GM19324 (cell line): ENCODE data around the gene LRRC28.

Experiments
- ATAC-seq: cut with Tn5 transposase; IDR thresholded peaks from one replicate; pipeline ENCODE4 v1.9.1; 2021; ENCODE audit warnings: mild to moderate bottlenecking, moderate library complexity; ENCODE audit not compliant: unreplicated experiment, low FRiP score

LRRC28 gene

GRCh38 chr15:99412082-99412481 is 160.8 kb downstream of the LRRC28 start:
- ATAC-seq: no peak

DNA sequence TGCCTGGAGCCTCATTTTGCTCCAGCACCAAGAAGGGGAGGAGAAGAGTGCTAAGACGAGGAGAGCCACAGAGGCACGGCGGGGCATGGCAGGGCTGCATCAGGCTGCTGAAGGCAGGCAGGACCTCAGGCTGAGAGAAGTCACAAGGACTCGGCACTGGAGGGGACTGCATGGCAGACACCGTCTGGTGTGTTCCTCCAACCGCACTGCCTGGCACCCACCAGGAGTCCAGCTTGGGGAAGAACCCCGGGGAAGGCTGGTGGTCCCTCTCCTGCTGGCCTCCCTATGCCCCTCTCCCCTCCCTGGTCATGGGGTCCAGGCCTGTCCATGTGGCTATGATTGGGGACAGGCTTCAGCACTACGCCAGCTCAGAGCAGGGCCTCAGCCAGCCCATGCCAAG is 161.3 kb downstream of the LRRC28 start:
- no peak for ATAC-seq

DNA sequence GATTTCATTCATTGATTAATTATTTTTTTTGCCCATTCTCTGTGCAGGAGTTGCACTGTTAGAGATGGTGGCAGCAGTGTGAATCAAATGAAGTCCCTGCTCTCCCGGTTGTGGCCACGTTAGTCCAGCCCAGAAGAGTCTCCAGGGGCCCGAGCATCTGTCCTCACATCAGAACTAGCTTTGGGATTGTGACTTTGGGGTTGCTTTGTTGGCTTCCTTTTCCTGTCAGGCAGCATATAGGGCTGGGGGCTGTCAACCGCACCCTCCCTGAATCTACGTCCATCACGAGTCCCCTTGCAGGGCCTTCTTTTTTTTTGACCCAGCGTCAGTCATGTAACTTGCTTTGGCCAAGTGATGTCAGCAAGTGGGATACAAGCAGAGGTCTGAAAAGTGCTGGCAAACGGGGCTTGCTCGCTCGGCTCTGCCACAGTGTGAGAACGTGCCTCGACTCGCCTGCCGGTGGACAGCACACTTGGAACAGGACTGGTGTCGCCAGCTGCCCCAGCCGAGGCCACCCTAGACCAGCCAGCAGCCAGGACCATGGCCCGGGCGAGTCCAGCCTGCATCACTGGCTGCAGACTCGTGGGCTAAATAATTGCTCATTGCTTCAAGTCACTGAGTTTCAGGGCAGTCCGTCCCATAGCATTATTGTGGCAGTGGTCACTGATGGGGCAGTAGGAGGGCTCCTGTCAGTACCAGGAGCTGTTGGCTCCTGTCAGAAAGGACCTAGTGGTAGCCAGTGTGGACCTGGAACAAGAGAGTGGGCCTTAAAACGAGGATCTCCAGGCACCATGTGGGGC is 162.9 kb downstream of the LRRC28 start:
- no peak for ATAC-seq

DNA sequence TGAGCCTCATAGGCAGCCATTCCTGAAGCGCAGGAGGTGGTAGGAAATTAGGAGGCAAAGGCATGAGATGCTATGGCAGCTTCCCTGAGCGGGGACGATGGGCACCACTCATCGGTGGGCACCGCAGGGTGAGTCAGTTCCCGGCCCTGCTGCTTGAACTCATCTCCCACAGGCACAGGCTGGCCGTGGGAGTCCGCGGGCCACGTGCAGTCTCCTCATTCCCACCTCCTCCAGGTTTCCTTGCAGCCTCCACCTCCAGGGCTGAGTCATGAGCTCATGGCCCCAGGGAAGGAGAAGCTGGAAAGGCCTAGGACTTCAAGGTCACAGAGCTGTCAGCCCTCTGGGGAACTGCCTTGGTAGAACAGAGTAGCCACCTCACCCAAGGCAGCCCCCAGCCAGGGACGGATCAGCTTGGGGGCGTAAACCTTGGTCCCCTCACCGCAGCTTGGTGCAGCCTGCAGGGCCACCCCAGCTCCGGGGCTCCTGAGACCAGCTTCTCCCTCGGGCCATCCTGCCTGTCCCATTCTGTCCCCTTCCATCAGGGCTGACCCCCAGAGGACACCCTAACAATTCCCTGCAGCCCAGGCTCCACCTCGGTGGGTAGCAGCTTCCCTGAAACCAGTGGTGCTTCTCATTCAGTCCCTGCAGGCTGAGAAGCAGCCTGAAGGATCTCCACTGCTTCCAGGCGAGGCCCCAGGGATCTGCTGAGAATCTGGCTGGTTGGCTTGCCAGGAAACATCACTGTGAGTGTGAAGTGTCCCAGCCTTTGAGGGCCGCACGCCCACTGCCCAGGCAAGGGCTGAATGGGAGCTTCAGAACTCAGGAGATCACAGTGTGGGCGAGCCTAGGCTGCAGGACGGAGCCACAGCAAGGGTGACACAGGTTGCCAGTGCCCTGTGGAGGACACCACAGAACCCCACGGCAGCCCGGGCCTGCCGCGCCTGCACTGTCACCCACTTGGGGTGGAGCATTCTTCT is 163.8 kb downstream of the LRRC28 start:
- no peak for ATAC-seq

GRCh38 chr15:99416191-99417188 is 165.2 kb downstream of the LRRC28 start:
- ATAC-seq: no peak

GRCh38 chr15:99421172-99421656 is 169.9 kb downstream of the LRRC28 start:
- no peak for ATAC-seq

GRCh38 chr15:99421758-99422157 is 170.5 kb downstream of the LRRC28 start:
- no peak for ATAC-seq

DNA sequence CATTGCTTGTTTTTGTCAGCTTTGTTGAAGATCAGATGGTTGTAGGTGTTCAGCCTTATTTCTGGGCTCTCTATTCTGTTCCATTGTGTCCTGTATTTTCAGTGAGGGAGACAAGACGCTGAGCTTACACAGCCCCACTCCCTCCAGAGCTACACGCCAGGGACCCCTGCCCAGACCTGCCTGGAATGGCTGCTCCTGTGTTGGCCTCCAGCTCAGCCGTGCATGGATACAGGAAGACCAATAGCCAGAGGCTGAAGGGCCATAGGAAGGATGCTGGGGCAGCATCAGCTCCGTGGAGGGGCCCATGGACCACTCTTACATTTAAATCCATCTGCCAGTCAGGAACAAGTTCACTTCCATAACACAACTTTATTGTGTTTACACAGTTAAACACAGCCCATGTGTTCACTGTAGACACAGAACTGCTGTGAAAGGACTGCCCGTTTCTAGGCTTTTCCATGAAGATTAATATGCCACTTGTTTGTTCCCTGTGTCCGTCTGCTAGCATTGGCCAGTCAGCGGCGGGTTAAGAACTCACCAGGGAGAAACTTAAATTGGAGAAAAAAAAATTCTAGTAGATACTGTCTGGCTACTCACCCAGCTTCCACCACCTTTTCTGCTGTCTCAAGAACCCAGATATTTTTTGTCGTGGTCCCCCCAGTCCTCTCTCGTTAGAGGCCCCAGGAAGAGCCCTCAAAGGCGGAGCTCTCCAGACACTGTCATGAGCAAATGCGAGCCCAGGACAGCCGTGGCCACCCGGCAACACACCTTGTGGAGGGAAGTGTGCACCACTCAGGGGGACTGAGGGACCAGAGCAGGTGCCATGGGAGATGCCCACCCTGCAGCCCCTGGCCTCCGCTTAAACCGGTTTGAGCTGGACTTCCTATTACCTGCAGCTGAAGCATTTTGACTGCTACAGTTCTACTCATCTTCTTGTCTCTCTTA is 172.2 kb downstream of the LRRC28 start:
- no peak for ATAC-seq

- no peak for ATAC-seq
Observed at GRCh38 chr15:99424131-99424571, 172.9 kb downstream of the LRRC28 start.

DNA sequence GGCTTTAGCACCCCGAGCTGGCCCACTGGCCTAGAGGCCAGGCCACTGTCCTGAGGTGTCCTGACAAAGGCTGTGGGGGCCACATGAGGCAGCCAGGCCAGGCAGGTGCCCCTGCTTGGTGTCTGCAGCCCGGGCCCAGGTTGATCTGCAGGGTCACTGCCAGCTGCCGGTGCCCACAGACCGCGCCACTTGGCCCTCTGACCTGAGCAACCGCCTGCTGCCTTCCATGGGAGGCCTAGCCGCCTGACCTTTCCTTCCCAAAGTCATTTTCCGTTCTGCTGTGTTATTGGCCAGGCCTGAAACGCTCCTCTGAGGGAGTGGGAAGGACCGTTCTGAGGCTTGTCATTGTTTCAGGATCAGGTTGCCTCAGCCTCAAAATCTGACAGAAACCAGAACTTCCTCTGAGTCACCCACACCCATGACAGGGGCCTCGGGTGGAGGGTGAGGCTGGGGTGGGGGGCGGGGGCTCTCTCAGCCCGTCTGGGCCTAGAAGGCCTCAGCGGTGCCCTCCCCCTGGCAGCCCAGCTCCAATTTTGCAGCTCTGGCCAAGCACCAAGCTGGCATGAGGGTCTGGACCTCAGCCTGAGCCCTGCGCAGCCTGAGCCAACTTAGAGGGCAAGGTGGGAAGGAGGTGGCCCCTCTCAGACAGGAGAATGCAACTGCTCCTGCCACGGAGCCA is 173.8 kb downstream of the LRRC28 start:
- no peak for ATAC-seq

DNA sequence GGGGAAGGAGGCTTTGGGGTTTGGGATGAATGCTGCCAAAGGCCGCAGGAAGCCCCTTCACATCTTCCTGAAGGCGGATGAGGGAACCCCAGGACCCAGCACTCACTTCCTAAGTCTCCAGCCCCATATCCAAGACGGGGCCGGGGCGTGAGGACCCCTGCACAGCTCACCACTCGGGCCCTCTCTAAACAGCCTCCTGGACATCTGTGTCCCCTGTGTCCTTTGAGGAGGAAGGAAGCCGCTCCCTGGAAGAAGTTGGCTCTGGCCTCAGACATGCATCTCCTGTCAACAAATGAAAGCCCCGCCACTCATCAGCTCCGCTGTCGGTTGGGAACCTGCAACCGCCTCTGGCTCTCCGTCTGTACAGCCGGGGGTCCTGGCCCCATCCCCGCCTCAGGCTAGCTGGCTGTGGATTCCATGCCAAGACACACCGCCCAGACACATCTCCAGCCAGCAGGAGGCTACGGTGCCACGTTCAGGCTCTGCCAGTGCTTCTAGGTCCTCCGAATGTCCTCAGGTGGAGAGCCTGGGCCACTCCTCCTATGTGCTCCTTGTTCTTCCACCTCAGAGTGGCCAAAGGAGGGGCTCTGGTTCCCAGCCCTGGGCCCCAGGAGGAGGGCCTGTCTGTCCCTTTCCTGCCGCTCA is 174.5 kb downstream of the LRRC28 start:
- no peak for ATAC-seq

- ATAC-seq: no peak
Observed at GRCh38 chr15:99426431-99427105, 175.3 kb downstream of the LRRC28 start.

DNA sequence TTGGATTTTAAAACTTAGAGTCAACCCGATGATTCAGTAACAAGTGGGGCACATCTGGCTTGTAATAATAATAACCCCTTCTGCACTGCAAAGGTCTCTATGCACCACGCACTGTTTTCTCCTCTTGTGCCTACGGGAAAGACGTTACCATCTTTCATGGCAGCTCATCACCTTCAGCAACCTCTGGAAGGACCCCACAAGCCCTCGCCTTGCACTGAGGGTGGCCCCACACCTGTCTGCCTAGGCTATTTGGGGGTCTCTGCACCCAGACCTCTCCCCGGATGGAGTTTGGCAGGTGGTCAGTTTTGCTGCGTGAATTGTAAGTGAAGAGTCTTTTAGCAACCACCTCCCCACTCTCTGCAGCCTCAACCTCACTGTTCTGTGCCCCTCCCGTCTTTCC is 175.9 kb downstream of the LRRC28 start:
- no peak for ATAC-seq

GRCh38 chr15:99427668-99428361 is 176.5 kb downstream of the LRRC28 start:
- ATAC-seq: no peak

DNA sequence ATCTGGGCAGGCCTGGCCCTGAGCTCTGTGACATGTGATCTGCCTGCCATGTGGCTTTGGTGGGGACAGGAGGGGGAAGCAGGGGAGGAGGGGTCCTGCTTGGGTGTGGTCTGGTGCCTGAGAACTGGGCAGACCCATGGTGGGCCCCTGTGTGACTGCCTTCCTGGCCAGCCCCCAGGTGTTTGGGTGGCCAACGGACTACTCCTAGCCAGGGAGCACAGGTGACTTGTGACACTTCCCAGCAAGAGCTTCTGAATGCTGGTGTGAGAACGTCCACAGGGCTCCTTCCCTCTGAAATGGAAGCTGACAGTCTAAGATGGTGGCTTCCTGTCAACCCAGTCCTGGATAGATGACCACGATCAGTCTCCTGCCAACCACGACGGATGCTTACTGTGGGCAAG is 178.4 kb downstream of the LRRC28 start:
- ATAC-seq: no peak

DNA sequence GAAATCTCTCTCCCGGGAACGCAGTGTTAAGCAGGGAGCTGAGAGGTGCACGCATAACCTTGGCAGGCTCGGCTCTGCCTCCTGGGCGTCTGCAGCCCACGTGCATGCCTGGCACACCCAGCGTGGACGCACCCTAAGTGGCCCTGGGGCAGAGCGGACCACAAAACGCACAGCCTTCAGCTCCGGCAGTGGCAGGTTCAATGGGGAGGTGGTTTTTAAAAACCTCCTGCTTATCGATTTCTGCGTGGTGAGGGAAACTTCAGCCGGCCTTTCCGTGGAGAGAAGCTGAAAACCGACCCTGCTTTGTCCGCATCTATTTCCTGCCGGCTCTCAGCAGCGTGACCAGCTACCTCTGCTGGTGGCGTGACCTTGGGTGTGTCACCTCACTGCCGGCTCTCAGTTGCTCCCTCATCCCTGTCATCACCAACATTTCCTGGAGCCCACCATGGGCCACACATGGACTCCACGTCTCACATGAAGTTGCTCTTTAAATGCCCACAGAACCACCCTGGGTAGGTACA is 179.7 kb downstream of the LRRC28 start:
- no peak for ATAC-seq
